Posterior cingulate gyrus (tissue), 11 donors: ENCODE results near the gene SPACA9.

Experiments used
- DNase-seq, 10 donors: peaks; one replicate each; pipeline versions ENCODE4 v3.0.0 to v3.0.0-alpha.2; 2020 to 2021; ENCODE audit warnings: mixed read lengths in 3 of 10
- intact Hi-C: fragments of 100-400 bp; cut with DNase I; formaldehyde crosslinking; loops from one replicate; pipeline ENCODE4 v1.15.1; 2023

SPACA9 gene

GRCh38 chr9:132861666-132862065, 17.0 kb upstream of the SPACA9 start:
- intact Hi-C loops: no loop called here
- no peak for DNase-seq

- DNase-seq: peak in 1 of 10 donors; percentile 5
- intact Hi-C loops: no loop called here
Measured at GRCh38 chr9:132862533-132862932, 16.2 kb upstream of the SPACA9 start.

- peak in 2 of 10 donors; percentile 26 to 72 for DNase-seq
- intact Hi-C loops: no loop called here
Measured at GRCh38 chr9:132863096-132863495, 15.6 kb upstream of the SPACA9 start.

- intact Hi-C loops: no loop called here
- no peak for DNase-seq
Measured at GRCh38 chr9:132864277-132864676, 14.4 kb upstream of the SPACA9 start.

GRCh38 chr9:132864691-132865090, 14.0 kb upstream of the SPACA9 start:
- intact Hi-C loops: no loop called here
- peak in 1 of 10 donors; percentile 16 for DNase-seq

- DNase-seq: no peak
- intact Hi-C loops: no loop called here
Measured at GRCh38 chr9:132866898-132867297, 11.8 kb upstream of the SPACA9 start.

GRCh38 chr9:132869266-132869665, 9.4 kb upstream of the SPACA9 start:
- intact Hi-C loops: no loop called here
- DNase-seq: peak in 1 of 10 donors; percentile 35

GRCh38 chr9:132873403-132873802, 5.3 kb upstream of the SPACA9 start:
- intact Hi-C loops: no loop called here
- DNase-seq: peak in 1 of 10 donors; percentile 38

GRCh38 chr9:132875159-132875558, 3.5 kb upstream of the SPACA9 start:
- DNase-seq: peak in 2 of 10 donors; percentile 55 to 58
- intact Hi-C loops: no loop called here

GRCh38 chr9:132876849-132877248, 1.8 kb upstream of the SPACA9 start:
- intact Hi-C loops: no loop called here
- DNase-seq: peak in 1 of 10 donors; percentile 5

GRCh38 chr9:132877458-132877823, 1.3 kb upstream of the SPACA9 start:
- intact Hi-C loops: no loop called here
- peak in 1 of 10 donors; percentile 73 for DNase-seq

- DNase-seq: peak; percentile 42 to 96 (median 64)
- intact Hi-C loops: no loop called here
Measured at GRCh38 chr9:132877824-132878694, 639 bp upstream of the SPACA9 start, which contains the start of gene AK8. Gene AK8, minus strand, starts transcription at chr9:132878284. Its CDS starts 29 bp downstream, at chr9:132878255.

GRCh38 chr9:132879457-132880323, 992 bp downstream of the SPACA9 start:
- peak in 1 of 10 donors; percentile 0 for DNase-seq

GRCh38 chr9:132880324-132880661, 1.6 kb downstream of the SPACA9 start:
- intact Hi-C loops: no loop called here

More at GRCh38 chr9:132879457-132880323, 992 bp downstream of the SPACA9 start:
- intact Hi-C loops: no loop called here

GRCh38 chr9:132881826-132882225, 3.1 kb downstream of the SPACA9 start:
- DNase-seq: peak in 1 of 10 donors; percentile 59
- intact Hi-C loops: no loop called here

More at GRCh38 chr9:132880324-132880661, 1.6 kb downstream of the SPACA9 start:
- DNase-seq: peak in 1 of 10 donors; percentile 22

- intact Hi-C loops: no loop called here
Measured at GRCh38 chr9:132882616-132883015, 3.9 kb downstream of the SPACA9 start.

GRCh38 chr9:132883349-132884294, 4.9 kb downstream of the SPACA9 start:
- intact Hi-C loops: no loop called here
- peak in 2 of 10 donors; percentile 59 to 70 for DNase-seq

More at GRCh38 chr9:132882616-132883015, 3.9 kb downstream of the SPACA9 start:
- peak in 2 of 10 donors; percentile 36 to 60 for DNase-seq

GRCh38 chr9:132885720-132886333, 7.1 kb downstream of the SPACA9 start:
- intact Hi-C loops: no loop called here
- peak in 2 of 10 donors; percentile 8 to 18 for DNase-seq

- peak in 2 of 10 donors; percentile 73 to 77 for DNase-seq
- intact Hi-C loops: no loop called here
Measured at GRCh38 chr9:132886334-132886725, 7.6 kb downstream of the SPACA9 start.
